WI38 (cell line): Measurements from ENCODE around the gene PARN.
"Not testable (repeated sequence)": the region's sequence is repeated elsewhere in the genome, so short reads cannot be mapped to it uniquely, and the experiment has no call there.

Source experiments
- H3K4me3 ChIP-seq: 2 replicates; pipeline ENCODE4 v1.5.1; 2011; ENCODE audit warnings: low read depth, mild to moderate bottlenecking, control low read depth, low read length
- TF ChIP-seq, protein P1 (sequence below): IDR thresholded peaks from 2 replicates; pipeline ENCODE4 v1.5.1; 2012; ENCODE audit warnings: low read depth, mild to moderate bottlenecking, control low read depth, low read length

The PARN gene

DNA sequence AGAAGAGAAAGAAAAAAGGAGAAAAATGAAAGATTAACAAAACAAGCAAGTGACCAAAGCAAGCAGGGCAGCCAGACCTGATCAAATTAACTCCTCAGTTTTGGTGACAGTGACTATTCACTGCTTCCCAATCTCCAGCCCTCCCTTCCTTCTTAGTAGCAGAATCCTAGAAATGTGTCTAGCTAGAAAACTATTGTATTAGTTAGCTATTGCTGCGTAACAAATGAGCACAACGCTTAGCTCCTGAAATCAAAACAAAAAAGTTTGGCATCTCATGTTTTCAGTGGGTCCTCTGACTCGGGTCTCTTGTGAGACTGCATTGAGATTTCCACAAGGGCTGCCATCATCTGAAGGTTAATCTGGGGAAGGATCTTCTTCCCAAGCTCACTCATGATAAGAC, 213.9 kb downstream of the PARN start:
- no peak overlapping the region for H3K4me3 ChIP-seq
- TF ChIP-seq, protein P1, sequence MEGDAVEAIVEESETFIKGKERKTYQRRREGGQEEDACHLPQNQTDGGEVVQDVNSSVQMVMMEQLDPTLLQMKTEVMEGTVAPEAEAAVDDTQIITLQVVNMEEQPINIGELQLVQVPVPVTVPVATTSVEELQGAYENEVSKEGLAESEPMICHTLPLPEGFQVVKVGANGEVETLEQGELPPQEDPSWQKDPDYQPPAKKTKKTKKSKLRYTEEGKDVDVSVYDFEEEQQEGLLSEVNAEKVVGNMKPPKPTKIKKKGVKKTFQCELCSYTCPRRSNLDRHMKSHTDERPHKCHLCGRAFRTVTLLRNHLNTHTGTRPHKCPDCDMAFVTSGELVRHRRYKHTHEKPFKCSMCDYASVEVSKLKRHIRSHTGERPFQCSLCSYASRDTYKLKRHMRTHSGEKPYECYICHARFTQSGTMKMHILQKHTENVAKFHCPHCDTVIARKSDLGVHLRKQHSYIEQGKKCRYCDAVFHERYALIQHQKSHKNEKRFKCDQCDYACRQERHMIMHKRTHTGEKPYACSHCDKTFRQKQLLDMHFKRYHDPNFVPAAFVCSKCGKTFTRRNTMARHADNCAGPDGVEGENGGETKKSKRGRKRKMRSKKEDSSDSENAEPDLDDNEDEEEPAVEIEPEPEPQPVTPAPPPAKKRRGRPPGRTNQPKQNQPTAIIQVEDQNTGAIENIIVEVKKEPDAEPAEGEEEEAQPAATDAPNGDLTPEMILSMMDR = no peak

DNA sequence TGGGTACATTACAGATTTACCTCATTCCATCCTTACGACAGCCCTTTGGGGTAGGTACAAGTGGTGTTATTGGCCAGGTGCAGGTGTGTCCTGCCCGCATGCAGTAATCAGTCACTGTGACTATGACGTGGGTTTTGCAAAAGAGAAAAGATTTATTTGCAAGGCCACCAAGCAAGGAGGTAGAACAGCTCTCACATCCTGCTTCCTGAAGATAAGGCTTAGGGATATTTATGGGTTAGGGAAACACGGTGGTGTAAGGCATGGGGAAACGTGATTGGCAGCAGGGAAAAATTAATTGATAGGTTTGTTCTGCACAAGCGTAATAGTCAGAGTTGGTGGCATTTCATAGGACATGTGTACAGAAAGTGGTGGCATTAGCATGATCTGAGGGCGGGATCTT, 214.8 kb downstream of the PARN start:
- H3K4me3 ChIP-seq = no peak overlapping the region
- TF ChIP-seq, protein P1 = no peak

DNA sequence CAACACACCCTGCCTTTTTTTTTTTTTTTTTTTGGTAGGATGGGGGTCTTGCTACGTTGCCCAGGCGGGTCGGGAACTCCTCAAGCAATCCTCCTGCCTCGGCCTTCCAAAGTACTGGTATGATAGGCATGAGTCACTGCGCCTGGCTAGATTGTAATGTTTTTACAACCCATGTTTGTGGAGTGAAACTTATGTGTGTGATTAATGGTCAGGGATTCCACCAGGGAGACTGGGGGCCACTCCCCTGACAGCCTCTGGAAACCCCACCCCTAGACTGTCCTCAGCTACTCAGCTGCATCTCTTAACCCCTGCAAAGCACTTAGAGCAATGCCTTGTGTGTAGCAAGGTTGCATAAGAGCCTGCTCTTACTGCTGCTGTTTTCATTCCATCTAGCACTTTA, 220.5 kb downstream of the PARN start:
- TF ChIP-seq, protein P1 = no peak
- H3K4me3 ChIP-seq = no peak overlapping the region

DNA sequence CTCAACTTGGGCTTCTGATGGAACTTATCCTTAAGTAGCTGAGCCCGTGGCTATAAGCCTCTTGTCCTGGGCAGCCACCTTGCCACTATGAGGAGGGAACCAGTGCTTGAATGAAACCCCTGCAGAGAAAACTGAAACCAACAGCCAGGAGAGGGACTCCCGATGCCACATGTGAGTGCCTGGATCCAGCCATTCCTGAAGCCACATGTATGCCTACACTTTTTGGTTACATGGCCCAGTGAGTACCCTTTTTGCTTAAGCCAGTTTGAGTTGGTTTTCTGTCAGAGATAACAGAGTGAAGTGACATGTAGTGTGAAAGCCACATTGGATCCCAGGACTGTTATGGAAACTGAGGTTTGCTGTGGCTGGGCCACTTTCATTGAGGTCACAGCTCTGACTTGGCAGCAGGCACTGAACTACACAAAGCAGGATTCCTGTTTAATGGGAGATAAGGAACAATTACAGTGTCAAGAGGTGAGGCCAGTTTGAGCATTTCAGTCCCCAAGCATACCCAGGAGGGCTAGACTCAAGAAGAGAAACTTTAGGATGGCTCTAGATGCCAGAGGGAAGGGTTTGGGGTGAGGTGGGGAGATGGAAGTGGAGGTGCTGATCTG, 222.2 kb downstream of the PARN start:
- TF ChIP-seq, protein P1 = no peak
- no peak overlapping the region for H3K4me3 ChIP-seq

DNA sequence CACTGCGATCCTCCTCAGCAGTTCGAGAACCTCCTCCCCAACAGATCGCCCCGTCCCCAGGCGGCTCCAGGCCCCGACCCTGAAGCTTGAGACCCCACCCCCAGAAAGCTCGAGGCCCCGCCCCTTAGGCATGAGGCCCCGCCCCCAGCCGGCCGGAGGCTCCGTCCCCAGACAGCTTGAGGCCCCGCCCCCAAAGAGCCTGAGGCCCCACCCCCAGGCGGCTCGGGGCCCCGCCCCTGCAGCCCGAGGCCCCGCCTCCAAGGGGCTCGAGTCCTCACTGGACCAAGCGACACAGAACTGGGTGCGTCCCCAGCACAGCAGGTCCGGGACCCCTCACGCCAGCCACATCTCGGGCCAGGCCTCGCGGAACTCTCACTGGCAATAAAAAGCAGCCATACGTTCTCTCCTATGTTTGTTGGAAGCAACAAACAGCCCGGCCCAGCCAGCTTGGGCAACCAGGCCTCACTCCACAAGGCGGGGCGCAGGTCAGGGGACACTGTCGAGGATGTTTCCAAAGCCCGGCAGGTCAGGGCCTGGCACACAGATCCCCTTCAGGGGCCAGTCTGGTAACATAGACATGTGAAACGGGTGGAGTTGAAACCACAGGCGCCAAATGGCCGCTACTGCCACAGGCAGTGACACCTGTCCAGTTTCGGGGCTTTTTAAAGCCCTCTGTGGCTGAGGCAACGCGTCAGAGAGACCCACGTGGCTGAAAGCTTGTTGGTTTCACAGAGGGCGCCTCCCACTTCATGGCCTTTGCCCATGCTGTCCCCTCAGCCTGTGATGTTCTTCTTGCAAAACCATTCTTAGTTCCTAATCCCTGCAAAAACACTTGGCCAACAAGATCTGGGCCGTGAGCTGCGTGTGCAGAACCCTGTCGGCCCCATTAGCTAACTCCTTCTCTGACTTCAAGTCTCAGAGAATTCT, 224.2 kb downstream of the PARN start:
- TF ChIP-seq, protein P1 = no peak
- no peak overlapping the region for H3K4me3 ChIP-seq

DNA sequence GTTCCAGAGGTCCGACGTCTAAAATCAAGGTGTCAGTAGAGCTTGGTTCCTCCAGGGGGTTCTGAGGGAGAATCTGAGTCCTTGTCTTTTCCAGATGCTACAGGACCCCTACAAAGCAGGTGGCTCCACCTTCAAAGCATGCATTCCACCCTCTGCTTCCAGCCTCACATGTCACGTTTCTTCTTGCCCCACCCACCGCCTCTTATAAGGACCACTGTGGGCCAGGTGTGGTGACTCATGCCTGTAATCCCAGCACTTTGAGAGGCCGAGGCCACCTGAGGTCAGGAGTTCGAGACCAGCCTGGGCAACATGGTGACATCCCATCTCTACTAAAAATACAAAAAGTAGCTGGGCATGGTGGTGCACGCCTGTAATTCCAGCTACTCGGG, 227.1 kb downstream of the PARN start:
- H3K4me3 ChIP-seq = not testable (repeated sequence)

DNA sequence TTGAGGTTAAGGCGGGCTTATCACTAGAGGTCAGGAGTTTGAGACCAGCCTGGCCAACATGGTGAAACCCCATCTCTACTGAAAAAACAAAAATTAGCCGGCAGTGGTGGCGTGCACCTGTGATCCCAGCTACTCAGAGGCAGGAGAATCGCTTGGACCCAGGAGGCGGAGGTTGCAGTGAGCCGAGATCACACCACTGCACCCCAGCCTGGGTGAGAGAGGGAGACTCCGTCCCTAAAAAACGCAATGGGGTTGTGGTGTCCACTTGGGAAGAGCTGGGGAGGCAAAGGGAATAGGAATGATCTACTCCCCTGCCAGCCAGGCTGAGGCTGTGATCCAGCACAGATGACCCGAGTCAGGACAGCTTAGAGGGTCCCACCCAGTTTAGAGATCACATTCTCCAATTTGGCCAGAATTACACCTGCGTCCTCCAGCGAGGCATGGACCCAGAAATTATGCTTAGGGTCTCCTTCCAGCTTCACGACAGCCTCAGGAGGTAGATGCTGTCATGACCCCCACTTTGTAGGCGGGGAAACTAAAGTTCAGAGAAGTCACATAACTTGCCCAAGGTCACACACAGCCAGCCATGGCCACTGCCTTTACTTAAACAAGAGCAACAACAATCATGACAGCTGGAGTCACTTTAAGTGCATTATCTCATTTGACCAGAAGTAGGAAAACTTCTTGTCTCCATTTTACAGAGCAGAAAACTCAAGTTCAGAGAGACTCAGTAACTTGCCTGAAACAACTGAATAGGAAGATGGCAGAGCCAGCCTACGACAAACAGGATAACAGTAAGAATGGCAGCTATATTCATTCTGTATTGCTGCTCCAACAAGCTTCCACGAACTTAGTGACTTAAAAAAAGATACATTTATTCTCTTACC, 227.7 kb downstream of the PARN start:
- H3K4me3 ChIP-seq = not testable (repeated sequence)

DNA sequence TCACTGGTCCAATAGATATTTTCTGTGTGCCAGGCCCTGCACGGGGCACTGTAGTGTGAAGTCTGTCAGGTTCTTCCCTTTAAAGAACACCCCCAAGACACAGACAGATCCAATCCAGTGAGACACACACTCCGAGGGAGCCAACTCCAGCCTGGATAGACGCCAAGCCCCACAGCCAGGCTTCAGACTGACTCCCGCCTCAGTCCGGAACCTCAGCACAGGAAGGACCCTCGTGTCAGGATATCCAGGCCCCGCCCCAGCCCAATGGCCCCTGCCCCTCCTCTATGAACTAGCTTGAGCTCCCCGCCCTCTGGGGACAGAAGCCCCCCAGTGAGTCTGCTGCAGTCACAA, 228.4 kb downstream of the PARN start:
- H3K4me3 ChIP-seq = not testable (repeated sequence)

DNA sequence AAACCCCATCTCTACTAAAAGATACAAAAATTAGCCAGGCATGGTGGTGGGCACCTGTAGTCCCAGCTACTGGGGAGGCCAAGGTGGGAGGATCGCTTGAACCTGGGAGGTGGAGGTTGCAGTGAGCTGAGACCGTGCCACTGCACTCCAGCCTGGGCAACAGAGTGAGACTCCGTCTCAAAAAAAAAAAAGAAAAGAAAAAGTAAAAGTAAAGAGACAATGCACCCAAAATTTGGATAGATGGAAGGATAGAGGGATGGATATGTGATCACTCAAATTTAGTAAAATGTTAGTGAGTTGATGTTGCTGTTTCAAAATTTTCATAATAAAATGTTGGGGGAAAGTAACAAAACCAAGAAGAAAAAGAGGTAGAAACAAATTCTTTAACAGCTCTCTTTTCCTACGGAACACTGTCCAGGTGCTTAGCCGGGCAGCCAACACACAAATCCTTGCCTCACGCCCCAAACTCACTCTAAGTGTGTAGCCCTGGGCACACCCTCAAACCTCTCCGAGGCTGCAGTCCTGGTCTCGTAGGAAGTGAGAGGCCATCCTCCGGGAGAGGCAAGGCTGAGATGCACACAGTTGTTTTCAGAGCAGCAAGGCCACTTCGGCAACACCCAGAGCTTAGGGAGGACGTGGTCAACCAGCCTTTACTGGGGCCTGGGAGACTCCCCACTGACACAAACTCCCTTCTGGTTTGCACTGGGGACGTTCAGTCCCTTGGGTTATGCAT, 228.9 kb downstream of the PARN start:
- H3K4me3 ChIP-seq = not testable (repeated sequence)
